Duodenal mucosa (tissue), 2 donors: ENCODE data around the gene FDXACB1.
A peak's percentile ranks its signal among the peaks of the same experiment; 100 is the strongest.
"Not testable (repeated sequence)": the region's sequence is repeated elsewhere in the genome, so short reads cannot be mapped to it uniquely, and the experiment has no call there.

ENCODE experiments used
- H3K27ac ChIP-seq: one replicate; pipeline ENCODE4 v1.7.0; 2013; ENCODE audit warnings: low read depth, low read length
- H3K27me3 ChIP-seq, 2 donors: one replicate each; pipeline ENCODE4 v1.7.0; 2013; ENCODE audit warnings: low read length in 2 of 2, control low read depth in 1 of 2; ENCODE audit not compliant: insufficient read depth in 2 of 2, control insufficient read depth in 1 of 2
- H3K36me3 ChIP-seq, 2 donors: one replicate each; pipeline ENCODE4 v1.7.0; 2013; ENCODE audit warnings: low read length in 2 of 2, control low read depth in 1 of 2; ENCODE audit not compliant: insufficient read depth in 2 of 2, control insufficient read depth in 1 of 2
- H3K4me1 ChIP-seq, 2 donors: one replicate each; pipeline ENCODE4 v1.7.0; 2013; ENCODE audit warnings: low read length in 2 of 2, control low read depth in 1 of 2; ENCODE audit not compliant: insufficient read depth in 2 of 2, control insufficient read depth in 1 of 2
- H3K4me3 ChIP-seq, 2 donors: one replicate each; pipeline ENCODE4 v1.7.0; 2013; ENCODE audit warnings: low read length in 2 of 2, low read depth in 1 of 2
- H3K9ac ChIP-seq, 2 donors: one replicate each; pipeline ENCODE4 v1.7.0; 2013; ENCODE audit warnings: low read length in 2 of 2, low read depth in 1 of 2
- H3K9me3 ChIP-seq, 2 donors: one replicate each; pipeline ENCODE4 v1.7.0; 2013; ENCODE audit warnings: low read length in 2 of 2, control low read depth in 1 of 2; ENCODE audit not compliant: control insufficient read depth in 1 of 2

FDXACB1 gene

DNA sequence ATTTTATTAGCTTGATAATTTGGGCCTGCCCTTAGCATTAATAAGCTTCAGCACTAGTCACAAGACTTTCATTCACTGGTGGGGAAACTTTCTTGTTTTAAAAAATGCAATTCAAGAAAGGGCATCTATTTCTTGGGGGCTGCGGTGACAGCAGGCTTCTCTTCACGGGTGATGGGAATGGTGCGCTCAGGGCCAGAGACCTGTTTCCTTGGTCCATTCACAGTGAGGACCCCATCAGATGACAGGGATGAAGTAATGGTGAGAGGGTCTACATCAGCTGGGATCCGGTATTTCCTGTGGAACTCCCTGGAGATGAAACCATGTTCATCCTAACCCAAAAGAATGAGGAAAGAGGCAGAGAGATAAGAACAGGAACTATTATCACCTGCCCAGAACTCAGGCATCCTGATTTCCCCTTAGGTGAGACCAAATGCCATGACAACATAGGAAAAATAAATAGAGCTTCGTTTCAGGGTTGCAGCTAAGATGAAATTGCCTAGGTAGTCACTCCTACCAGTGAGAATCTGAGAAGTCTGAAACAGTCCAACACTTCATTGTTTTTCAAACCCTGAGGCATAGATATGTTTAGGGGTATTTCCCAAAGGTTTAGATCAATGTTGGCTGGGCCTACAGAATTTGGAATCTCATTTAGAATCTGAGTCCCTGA is 29.8 kb upstream of the FDXACB1 start:
- no peak overlapping the region for H3K27ac ChIP-seq
- peaks cover 3% of the 10 kb centered on the region in 2 donors for H3K27me3 ChIP-seq
- no peaks in the 10 kb centered on the region for H3K36me3 ChIP-seq
- H3K9me3 ChIP-seq, result no peaks in the 10 kb centered on the region
- H3K9ac ChIP-seq, result no peak overlapping the region
- H3K4me3 ChIP-seq, result no peak overlapping the region
- H3K4me1 ChIP-seq, result peaks cover 8 to 16% of the 10 kb centered on the region in 2 donors

DNA sequence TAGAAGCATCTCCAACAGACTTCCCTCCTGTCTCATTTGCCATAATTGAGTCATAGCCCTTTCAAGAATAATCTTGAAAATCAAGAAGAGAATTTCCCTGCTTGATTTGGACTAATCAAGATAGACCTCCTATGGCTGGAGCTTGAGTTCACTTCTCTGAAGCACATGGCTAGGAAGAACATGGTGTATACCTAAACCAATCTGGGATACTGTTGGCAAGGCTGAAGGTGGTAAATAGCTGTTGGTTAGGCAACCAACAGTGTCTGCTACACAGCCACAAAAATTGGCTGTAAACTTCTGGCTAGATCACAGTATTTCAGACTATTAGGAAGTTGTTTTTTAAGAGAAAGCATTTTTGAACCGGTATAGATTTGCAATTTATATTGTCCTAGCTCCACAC is 27.7 kb upstream of the FDXACB1 start:
- Histone ChIP-seq H3K27ac (no peak overlapping the region), H3K4me3 (no peak overlapping the region), H3K9me3 (no peaks in the 10 kb centered on the region), H3K36me3 (no peaks in the 10 kb centered on the region), H3K9ac (no peak overlapping the region), H3K27me3 (no peaks in the 10 kb centered on the region), H3K4me1 (peaks cover 7 to 10% of the 10 kb centered on the region in 2 donors)

GRCh38 chr11:111905411-111905810 is 26.4 kb upstream of the FDXACB1 start:
- Histone ChIP-seq H3K9ac (no peak overlapping the region), H3K27me3 (no peaks in the 10 kb centered on the region), H3K4me1 (no peaks in the 10 kb centered on the region), H3K36me3 (no peaks in the 10 kb centered on the region), H3K9me3 (no peaks in the 10 kb centered on the region), H3K27ac (no peak overlapping the region), H3K4me3 (no peak overlapping the region)

GRCh38 chr11:111886844-111887243 is 7.9 kb upstream of the FDXACB1 start:
- H3K36me3 ChIP-seq, result no peaks in the 10 kb centered on the region
- H3K9me3 ChIP-seq, result no peaks in the 10 kb centered on the region
- no peak overlapping the region for H3K4me3 ChIP-seq
- no peaks in the 10 kb centered on the region for H3K4me1 ChIP-seq
- H3K27ac ChIP-seq, result no peak overlapping the region
- no peaks in the 10 kb centered on the region for H3K27me3 ChIP-seq
- H3K9ac ChIP-seq, result no peak overlapping the region

GRCh38 chr11:111886032-111886431 is 7.1 kb upstream of the FDXACB1 start:
- Histone ChIP-seq H3K4me1 (no peaks in the 10 kb centered on the region), H3K4me3 (no peak overlapping the region), H3K9ac (no peak overlapping the region), H3K27me3 (no peaks in the 10 kb centered on the region), H3K9me3 (no peaks in the 10 kb centered on the region), H3K27ac (no peak overlapping the region), H3K36me3 (no peaks in the 10 kb centered on the region)

DNA sequence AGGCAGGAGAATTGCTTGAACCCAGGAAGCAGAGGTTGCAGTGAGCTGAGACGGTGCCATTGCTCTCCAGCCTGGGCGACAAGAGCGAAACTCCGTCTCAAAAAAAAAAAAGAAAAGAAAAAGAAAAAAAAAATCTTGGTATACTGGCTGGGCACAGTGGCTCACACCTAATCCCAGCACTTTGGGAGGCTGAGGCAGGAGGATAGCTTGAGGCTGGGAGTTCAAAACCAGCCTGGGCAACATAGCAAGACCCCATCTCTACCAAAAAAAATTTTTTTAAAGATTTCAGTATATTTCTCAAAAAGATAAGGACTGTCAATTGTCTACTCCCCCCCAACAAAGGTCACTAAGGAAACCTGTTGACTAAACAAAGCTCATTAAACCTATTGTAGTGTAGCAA is 6.1 kb upstream of the FDXACB1 start:
- not testable (repeated sequence) for H3K9me3 ChIP-seq, H3K9ac ChIP-seq, H3K4me3 ChIP-seq, H3K36me3 ChIP-seq, H3K27me3 ChIP-seq, H3K4me1 ChIP-seq, H3K27ac ChIP-seq

- H3K4me3 ChIP-seq, result no peak overlapping the region
- no peaks in the 10 kb centered on the region for H3K27me3 ChIP-seq
- no peaks in the 10 kb centered on the region for H3K9me3 ChIP-seq
- H3K9ac ChIP-seq, result no peak overlapping the region
- no peak overlapping the region for H3K27ac ChIP-seq
- H3K4me1 ChIP-seq, result peaks cover 5 to 7% of the 10 kb centered on the region in 2 donors
- H3K36me3 ChIP-seq, result no peaks in the 10 kb centered on the region
These were observed 3.2 kb upstream of the FDXACB1 start for GRCh38 chr11:111882202-111882601.

DNA sequence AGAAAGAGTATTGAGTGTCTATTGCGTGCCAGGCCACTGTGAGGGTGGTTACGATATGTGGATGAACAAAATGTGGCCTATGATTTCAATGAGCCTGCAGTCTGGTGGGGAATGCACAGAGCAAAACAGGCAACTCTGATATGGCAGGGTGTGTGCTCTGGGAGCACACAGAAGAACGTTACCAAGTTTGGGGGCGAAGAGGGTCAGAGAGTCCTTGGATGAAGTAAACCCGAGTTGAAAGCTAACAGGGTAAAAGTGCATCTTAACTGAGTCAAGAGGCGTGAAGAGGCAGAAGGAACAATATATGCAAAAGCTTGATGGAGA is 634 bp upstream of the FDXACB1 start:
- Histone ChIP-seq H3K27me3 (no peaks in the 10 kb centered on the region), H3K9me3 (no peaks in the 10 kb centered on the region), H3K4me1 (peaks cover 5 to 7% of the 10 kb centered on the region in 2 donors), H3K9ac (peak overlapping the region; percentile 61 to 80), H3K36me3 (peaks cover 0 to 8% of the 10 kb centered on the region in 2 donors), H3K27ac (peak overlapping the region; percentile 84), H3K4me3 (peak overlapping the region; percentile 72 to 86)

- no peaks in the 10 kb centered on the region for H3K27me3 ChIP-seq
- H3K9ac ChIP-seq, result peak overlapping the region; percentile 61 to 80
- H3K4me1 ChIP-seq, result peaks cover 5 to 7% of the 10 kb centered on the region in 2 donors
- H3K4me3 ChIP-seq, result peak overlapping the region; percentile 72 to 86
- H3K27ac ChIP-seq, result peak overlapping the region; percentile 84
- H3K9me3 ChIP-seq, result no peaks in the 10 kb centered on the region
- H3K36me3 ChIP-seq, result peaks cover 0 to 8% of the 10 kb centered on the region in 2 donors
These were observed 548 bp downstream of the FDXACB1 start for GRCh38 chr11:111878385-111878848.

GRCh38 chr11:111871693-111872161 is 7.2 kb downstream of the FDXACB1 start:
- peak overlapping the region; percentile 77 to 79 for H3K9ac ChIP-seq
- H3K4me1 ChIP-seq, result peaks cover 11 to 16% of the 10 kb centered on the region in 2 donors
- no peak overlapping the region for H3K27ac ChIP-seq
- no peaks in the 10 kb centered on the region for H3K9me3 ChIP-seq
- H3K4me3 ChIP-seq, result peak overlapping the region; percentile 93 to 96
- peaks cover 0 to 21% of the 10 kb centered on the region in 2 donors for H3K36me3 ChIP-seq
- no peaks in the 10 kb centered on the region for H3K27me3 ChIP-seq
